ENCODE results near the gene EZH1.

Gene EZH1

GRCh38 chr17:42706732-42707131 lies 38.1 kb downstream of the EZH1 start:
- DNase-seq, result peak; percentile 56

GRCh38 chr17:42704837-42705494 lies 39.9 kb downstream of the EZH1 start:
- no peak for DNase-seq

- no peak for DNase-seq
Measured at GRCh38 chr17:42704490-42704836, 40.4 kb downstream of the EZH1 start.

- DNase-seq, result no peak
Measured at GRCh38 chr17:42702446-42702845, 42.4 kb downstream of the EZH1 start.

GRCh38 chr17:42700586-42701289 lies 44.1 kb downstream of the EZH1 start:
- DNase-seq, result no peak

- DNase-seq, result no peak
Measured at GRCh38 chr17:42699415-42699740, 45.5 kb downstream of the EZH1 start.

- DNase-seq, result no peak
Measured at GRCh38 chr17:42698736-42699414, 46.0 kb downstream of the EZH1 start.

- no peak for DNase-seq
Measured at GRCh38 chr17:42697108-42697811, 47.6 kb downstream of the EZH1 start.

GRCh38 chr17:42695500-42695899 lies 49.3 kb downstream of the EZH1 start:
- no peak for DNase-seq

- no peak for DNase-seq
Measured at GRCh38 chr17:42694524-42694923, 50.3 kb downstream of the EZH1 start.

- DNase-seq, result no peak
Measured at GRCh38 chr17:42692489-42692888, 52.4 kb downstream of the EZH1 start.

- no peak for DNase-seq
Measured at GRCh38 chr17:42691021-42691545, 53.8 kb downstream of the EZH1 start.

GRCh38 chr17:42690596-42690995 lies 54.2 kb downstream of the EZH1 start:
- DNase-seq, result no peak

- DNase-seq, result no peak
Measured at GRCh38 chr17:42687707-42688320, 57.0 kb downstream of the EZH1 start.

GRCh38 chr17:42686520-42687128 lies 58.2 kb downstream of the EZH1 start:
- DNase-seq, result no peak

GRCh38 chr17:42685831-42686230 lies 59.0 kb downstream of the EZH1 start:
- DNase-seq, result no peak

GRCh38 chr17:42684929-42685556 lies 59.8 kb downstream of the EZH1 start:
- DNase-seq, result no peak

- DNase-seq, result peak; percentile 36
Measured at GRCh38 chr17:42683407-42684034, 61.3 kb downstream of the EZH1 start.

- peak; percentile 48 for DNase-seq
Measured at GRCh38 chr17:42682722-42683403, 62.0 kb downstream of the EZH1 start.

- DNase-seq, result peak; percentile 24
Measured at GRCh38 chr17:42681976-42682721, 62.7 kb downstream of the EZH1 start, which contains the start of gene CNTNAP1. CNTNAP1 (plus strand) TSS chr17:42682531; CDS start chr17:42682830, 299 bp downstream.
